ENCODE measurements around the gene EDAR. TPM values are rescaled to one million over a fixed set of nuclear protein-coding genes. Genes with fewer than 3 reads are reported as not detected.
A peak's percentile ranks its signal among the peaks of the same experiment; 100 is the strongest.

EDAR gene
- polyA plus RNA-seq, 1 of the 3 experiments (the other 2 are of a cell fraction): not detected

DNA sequence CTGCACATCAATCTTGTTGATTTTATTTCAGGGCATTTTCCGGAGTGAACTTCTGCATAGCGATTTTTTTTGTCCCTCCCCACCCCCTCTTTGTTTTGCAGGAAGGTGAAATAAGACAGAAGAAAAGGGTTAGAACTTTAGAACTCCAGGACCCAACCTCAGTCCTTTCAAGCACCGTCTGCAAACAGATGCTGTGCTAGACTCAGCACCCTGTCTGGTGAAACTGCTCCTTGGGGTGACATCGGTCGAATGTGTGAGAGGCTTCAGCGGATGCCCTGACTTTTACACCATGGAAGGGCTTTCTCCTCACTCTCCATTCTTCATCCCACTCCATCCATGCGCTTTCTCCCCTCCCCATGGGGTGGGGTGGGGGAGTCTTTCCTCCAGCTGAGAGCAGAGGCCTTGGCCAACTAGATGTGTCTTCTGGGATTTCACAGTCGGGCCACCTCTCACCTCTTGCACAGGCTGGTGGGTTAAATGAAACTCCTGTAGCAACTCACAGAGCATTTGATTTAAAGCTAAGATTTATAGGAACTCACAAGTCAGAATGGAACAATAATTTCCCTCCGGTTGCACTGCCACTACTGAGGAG, 43.3 kb upstream of the EDAR start:
- no peak overlapping the region for H3K4me3 ChIP-seq (ENCODE audit: low read depth in 2 of 2, low read length in 1 of 2)
- H3K4me2 ChIP-seq: no peak overlapping the region
- H3K4me1 ChIP-seq (ENCODE audit: control insufficient read depth in 1 of 2, insufficient read depth in 2 of 2, low read depth in 1 of 2, low read length in 1 of 2): no peaks in the 10 kb centered on the region; a peak in 1 of 4 replicates

DNA sequence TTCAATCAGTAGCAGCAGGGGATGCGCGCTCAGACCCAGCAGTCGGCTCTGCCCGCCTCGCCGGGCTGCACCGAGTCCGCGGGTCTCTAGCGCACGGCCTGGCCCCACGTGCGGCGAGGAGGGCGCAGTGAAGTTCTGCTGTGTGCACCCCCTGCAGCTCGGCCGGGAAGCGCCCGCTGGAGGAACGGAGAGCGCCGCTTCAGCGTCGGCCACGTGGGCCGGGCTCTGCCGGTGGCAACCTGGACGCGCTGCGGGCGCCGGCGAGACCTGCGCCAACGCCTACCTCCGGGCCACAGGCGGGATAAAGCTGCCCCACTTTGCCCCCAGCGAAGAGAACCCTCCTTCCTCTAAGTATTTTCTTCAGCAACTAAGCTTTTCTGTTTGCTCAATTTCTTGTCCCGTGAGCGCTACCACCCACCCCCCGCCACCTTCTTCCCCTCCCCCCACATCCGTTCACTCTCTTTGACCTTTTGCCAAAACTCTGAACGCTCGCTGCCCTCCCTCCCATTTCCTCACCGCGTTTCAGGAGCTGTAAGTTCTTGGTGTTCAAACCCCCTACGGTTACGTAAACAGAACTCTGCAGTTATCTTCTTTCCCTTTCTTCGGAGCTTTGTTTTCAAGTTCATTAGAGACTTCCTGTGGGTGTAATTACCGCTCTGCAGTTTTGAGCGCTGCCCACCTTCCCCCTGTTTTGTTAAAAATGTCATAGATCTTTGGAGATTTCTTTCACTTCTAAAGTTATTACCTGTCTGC, 42.6 kb upstream of the EDAR start:
- no peaks in the 10 kb centered on the region for H4K20me1 ChIP-seq (ENCODE audit: insufficient read depth)
- TF ChIP-seq TCF12 (IDR thresholded peaks at IDR 0.05) (no peak), POLR2AphosphoS5 (IDR thresholded peaks at IDR 0.05; ENCODE audit: low read depth, low read length) (no peak), GATA2 (CRISPR knock-in tag; IDR thresholded peaks at IDR 0.05) (no peak), CHD2 (IDR thresholded peaks at IDR 0.05; ENCODE audit: low read length, partially characterized antibody) (no peak), RAD21 (IDR thresholded peaks at IDR 0.05; ENCODE audit: low read length) (no peak), FOXM1 (IDR thresholded peaks at IDR 0.05; ENCODE audit: low read depth) (no peak), RXRA (IDR thresholded peaks at IDR 0.05; ENCODE audit: borderline replicate concordance, low read depth) (no peak), RFX5 (IDR thresholded peaks at IDR 0.05; ENCODE audit: low read length) (no peak), SMC3 (IDR thresholded peaks at IDR 0.05; ENCODE audit: low read depth, low read length) (no peak), TEAD4 (IDR thresholded peaks at IDR 0.05; ENCODE audit: borderline replicate concordance, insufficient read depth) (no peak), JUND (IDR thresholded peaks at IDR 0.05) (no peak), TAF1 (IDR thresholded peaks at IDR 0.05; ENCODE audit: borderline replicate concordance, low read depth, low read length) (no peak), MEF2A (IDR thresholded peaks at IDR 0.05; ENCODE audit: borderline replicate concordance, low read depth) (no peak), SIN3A (IDR thresholded peaks at IDR 0.05; ENCODE audit: borderline replicate concordance, low read depth, low read length) (no peak), FOXJ3 (CRISPR knock-in tag; IDR thresholded peaks at IDR 0.05) (no peak)
- TF ChIP-seq, protein P1, sequence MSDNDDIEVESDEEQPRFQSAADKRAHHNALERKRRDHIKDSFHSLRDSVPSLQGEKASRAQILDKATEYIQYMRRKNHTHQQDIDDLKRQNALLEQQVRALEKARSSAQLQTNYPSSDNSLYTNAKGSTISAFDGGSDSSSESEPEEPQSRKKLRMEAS (IDR thresholded peaks at IDR 0.05; ENCODE audit: low read depth): no peak
- TF ChIP-seq, protein P2, sequence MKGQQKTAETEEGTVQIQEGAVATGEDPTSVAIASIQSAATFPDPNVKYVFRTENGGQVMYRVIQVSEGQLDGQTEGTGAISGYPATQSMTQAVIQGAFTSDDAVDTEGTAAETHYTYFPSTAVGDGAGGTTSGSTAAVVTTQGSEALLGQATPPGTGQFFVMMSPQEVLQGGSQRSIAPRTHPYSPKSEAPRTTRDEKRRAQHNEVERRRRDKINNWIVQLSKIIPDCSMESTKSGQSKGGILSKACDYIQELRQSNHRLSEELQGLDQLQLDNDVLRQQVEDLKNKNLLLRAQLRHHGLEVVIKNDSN (IDR thresholded peaks at IDR 0.05; ENCODE audit: borderline replicate concordance, low read depth): no peak
- TF ChIP-seq, protein P3, sequence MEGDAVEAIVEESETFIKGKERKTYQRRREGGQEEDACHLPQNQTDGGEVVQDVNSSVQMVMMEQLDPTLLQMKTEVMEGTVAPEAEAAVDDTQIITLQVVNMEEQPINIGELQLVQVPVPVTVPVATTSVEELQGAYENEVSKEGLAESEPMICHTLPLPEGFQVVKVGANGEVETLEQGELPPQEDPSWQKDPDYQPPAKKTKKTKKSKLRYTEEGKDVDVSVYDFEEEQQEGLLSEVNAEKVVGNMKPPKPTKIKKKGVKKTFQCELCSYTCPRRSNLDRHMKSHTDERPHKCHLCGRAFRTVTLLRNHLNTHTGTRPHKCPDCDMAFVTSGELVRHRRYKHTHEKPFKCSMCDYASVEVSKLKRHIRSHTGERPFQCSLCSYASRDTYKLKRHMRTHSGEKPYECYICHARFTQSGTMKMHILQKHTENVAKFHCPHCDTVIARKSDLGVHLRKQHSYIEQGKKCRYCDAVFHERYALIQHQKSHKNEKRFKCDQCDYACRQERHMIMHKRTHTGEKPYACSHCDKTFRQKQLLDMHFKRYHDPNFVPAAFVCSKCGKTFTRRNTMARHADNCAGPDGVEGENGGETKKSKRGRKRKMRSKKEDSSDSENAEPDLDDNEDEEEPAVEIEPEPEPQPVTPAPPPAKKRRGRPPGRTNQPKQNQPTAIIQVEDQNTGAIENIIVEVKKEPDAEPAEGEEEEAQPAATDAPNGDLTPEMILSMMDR (IDR thresholded peaks at IDR 0.05): no peak
- DNase-seq: peak; percentile 63
- no peak overlapping the region for H2AFZ ChIP-seq (ENCODE audit: low read depth)
- POLR2A ChIA-PET: no interaction called here
- H3F3A ChIP-seq (replicated peaks; ENCODE audit: insufficient read depth): no peaks in the 10 kb centered on the region
- peaks cover 17% of the 10 kb centered on the region; the same call in 1 of the 2 replicates for H3K27me3 ChIP-seq (ENCODE audit: insufficient read depth)
- H3K4me1 ChIP-seq (ENCODE audit: control insufficient read depth in 1 of 2, insufficient read depth in 2 of 2, low read depth in 1 of 2, low read length in 1 of 2): no peaks in the 10 kb centered on the region; a peak in 1 of 4 replicates
- H3K27ac ChIP-seq (ENCODE audit: low read depth in 2 of 2, low read length in 1 of 2): no peak overlapping the region
- no peaks in the 10 kb centered on the region for H3K79me2 ChIP-seq (ENCODE audit: insufficient read depth)
- no peaks in the 10 kb centered on the region for H3K9me3 ChIP-seq
- H3K4me2 ChIP-seq: no peak overlapping the region
- H3K9me2 ChIP-seq: no peaks in the 10 kb centered on the region
- CTCF ChIA-PET: no interaction called here
- no peak overlapping the region for H3K9ac ChIP-seq
- 48% methylated on average over 18 of the region's 51 CpGs for WGBS (ENCODE audit: low lambda C conversion rate)
- H3K36me3 ChIP-seq (replicated peaks in 1 of 2; ENCODE audit: control insufficient read depth in 1 of 2, insufficient read depth in 2 of 2, low read length in 1 of 2): no peaks in the 10 kb centered on the region
- H3K4me3 ChIP-seq (ENCODE audit: low read depth in 2 of 2, low read length in 1 of 2): no peak overlapping the region; a peak in 1 of 4 replicates

More for the DNA sequence above, 43.3 kb upstream of the EDAR start:
- no peak for DNase-seq
- H3K27me3 ChIP-seq (ENCODE audit: insufficient read depth): peaks cover 23% of the 10 kb centered on the region; the same call in 1 of the 2 replicates
- ChIA-PET CTCF (no interaction called here), POLR2A (no interaction called here)
- H4K20me1 ChIP-seq (ENCODE audit: insufficient read depth): no peaks in the 10 kb centered on the region
- H3K9ac ChIP-seq: no peak overlapping the region
- 93% methylated on average over 9 of the region's 9 CpGs for WGBS (ENCODE audit: low lambda C conversion rate)
- H3K9me3 ChIP-seq: no peaks in the 10 kb centered on the region
- H3K36me3 ChIP-seq (replicated peaks in 1 of 2; ENCODE audit: control insufficient read depth in 1 of 2, insufficient read depth in 2 of 2, low read length in 1 of 2): no peaks in the 10 kb centered on the region
- H3K27ac ChIP-seq (ENCODE audit: low read depth in 2 of 2, low read length in 1 of 2): no peak overlapping the region
- H3F3A ChIP-seq (replicated peaks; ENCODE audit: insufficient read depth): no peaks in the 10 kb centered on the region
- H3K9me2 ChIP-seq: no peaks in the 10 kb centered on the region
- H2AFZ ChIP-seq (ENCODE audit: low read depth): no peak overlapping the region
- no peak for TF ChIP-seq MEF2A (IDR thresholded peaks at IDR 0.05; ENCODE audit: borderline replicate concordance, low read depth)
- TF ChIP-seq, protein P4, sequence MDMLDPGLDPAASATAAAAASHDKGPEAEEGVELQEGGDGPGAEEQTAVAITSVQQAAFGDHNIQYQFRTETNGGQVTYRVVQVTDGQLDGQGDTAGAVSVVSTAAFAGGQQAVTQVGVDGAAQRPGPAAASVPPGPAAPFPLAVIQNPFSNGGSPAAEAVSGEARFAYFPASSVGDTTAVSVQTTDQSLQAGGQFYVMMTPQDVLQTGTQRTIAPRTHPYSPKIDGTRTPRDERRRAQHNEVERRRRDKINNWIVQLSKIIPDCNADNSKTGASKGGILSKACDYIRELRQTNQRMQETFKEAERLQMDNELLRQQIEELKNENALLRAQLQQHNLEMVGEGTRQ (IDR thresholded peaks at IDR 0.05; ENCODE audit: borderline replicate concordance, low read depth, low read length): no peak
- TF ChIP-seq TAF1 (IDR thresholded peaks at IDR 0.05; ENCODE audit: borderline replicate concordance, low read depth, low read length): no peak
- TF ChIP-seq POLR2AphosphoS5 (IDR thresholded peaks at IDR 0.05; ENCODE audit: low read depth, low read length): no peak
- no peak for TF ChIP-seq MXI1 (IDR thresholded peaks at IDR 0.05; ENCODE audit: low read depth, low read length)
- no peak for TF ChIP-seq FOXJ3 (CRISPR knock-in tag; IDR thresholded peaks at IDR 0.05)
- H3K79me2 ChIP-seq (ENCODE audit: insufficient read depth): no peaks in the 10 kb centered on the region
